H1 (cell line): ENCODE measurements around the gene RHOH. TPM values are rescaled to one million over a fixed set of nuclear protein-coding genes. Genes with fewer than 3 reads are reported as not detected.

Experiments used
- CTCF ChIA-PET: fragments of 300-600 bp; sonication (Branson Sonifier 250); formaldehyde crosslinking; loops from one replicate; lab custom pipeline; 2021; ENCODE audit not compliant: partially characterized antibody; lab: Charles Lee
- POLR2A ChIA-PET: fragments of 300-600 bp; sonication (Branson Sonifier 250); formaldehyde crosslinking; loops from one replicate; lab custom pipeline; 2021; ENCODE audit warnings: inconsistent platforms; ENCODE audit not compliant: partially characterized antibody; lab: Charles Lee
- DNase-seq, 2 experiments: peaks; one replicate each; pipeline versions ENCODE4 v3.0.0 to v3.0.0-alpha.2; 2010 to 2022; ENCODE audit warnings: low spot score in 2 of 2, low read depth in 1 of 2, mixed read lengths in 1 of 2
- FAIRE-seq: peaks from 2 replicates; lab custom pipeline; 2011; peaks lifted over from hg19 to GRCh38; lab: Jason Lieb, UNC
- H2AFZ ChIP-seq: 2 replicates; pipeline ENCODE4 v1.8.1; 2012; ENCODE audit warnings: low read length, inconsistent platforms
- H2AK5ac ChIP-seq: 2 replicates; pipeline ENCODE4 v1.6.1; 2013; ENCODE audit warnings: low read depth, low read length
- H2BK120ac ChIP-seq: replicated peaks from 2 replicates; pipeline ENCODE3; 2013; ENCODE audit warnings: low read depth, low read length, inconsistent platforms
- H2BK12ac ChIP-seq: 2 replicates; pipeline ENCODE4 v1.6.1; 2013; ENCODE audit warnings: low read depth, low read length
- H2BK15ac ChIP-seq: 2 replicates; pipeline ENCODE4 v1.6.1; 2013; ENCODE audit warnings: low read length
- H2BK20ac ChIP-seq: 2 replicates; pipeline ENCODE4 v1.6.1; 2013; ENCODE audit warnings: low read length
- H2BK5ac ChIP-seq: 2 replicates; pipeline ENCODE4 v1.6.1; 2013; ENCODE audit warnings: low read depth, low read length
- H3K14ac ChIP-seq: 2 replicates; pipeline ENCODE4 v1.6.1; 2013; ENCODE audit warnings: inconsistent platforms; ENCODE audit not compliant: insufficient read length
- H3K18ac ChIP-seq: 2 replicates; pipeline ENCODE4 v1.6.1; 2013; ENCODE audit warnings: low read length; ENCODE audit errors: extremely low read depth
- H3K23ac ChIP-seq: 2 replicates; pipeline ENCODE4 v1.6.1; 2013; ENCODE audit warnings: inconsistent platforms; ENCODE audit not compliant: insufficient read length
- H3K23me2 ChIP-seq: 2 replicates; pipeline ENCODE4 v1.6.1; 2013; ENCODE audit warnings: low read depth, low read length
- H3K27ac ChIP-seq: 2 replicates; pipeline ENCODE4 v1.6.1; 2011; ENCODE audit warnings: low read depth, low read length, inconsistent platforms
- H3K27me3 ChIP-seq, 4 experiments: replicated peaks in 1 of 4; 1 replicate in 1 of 4; 2 replicates in 3 of 4; pipeline versions ENCODE4 v1.6.1 to v1.8.1; 2011 to 2013; ENCODE audit warnings: low read length in 3 of 4, mild to moderate bottlenecking in 3 of 4, inconsistent platforms in 2 of 4, mixed read lengths in 2 of 4, moderate library complexity in 1 of 4; ENCODE audit not compliant: control insufficient read depth in 3 of 4, insufficient read depth in 3 of 4; ENCODE audit errors: extremely low read depth in 1 of 4
- H3K36me3 ChIP-seq, 4 experiments: 2 replicates each; pipeline versions ENCODE4 v1.6.1 to v1.8.1; 2011 to 2013; ENCODE audit warnings: mild to moderate bottlenecking in 4 of 4, low read length in 3 of 4, moderate library complexity in 2 of 4, control low read depth in 1 of 4, inconsistent platforms in 1 of 4; ENCODE audit not compliant: insufficient read depth in 4 of 4, control insufficient read depth in 2 of 4
- H3K4ac ChIP-seq: replicated peaks from 2 replicates; pipeline ENCODE3; 2013; ENCODE audit warnings: low read length, low read depth, mixed read lengths, inconsistent platforms; ENCODE audit not compliant: insufficient read length
- H3K4me1 ChIP-seq, 4 experiments: replicated peaks in 1 of 4; 1 replicate in 1 of 4; 2 replicates in 3 of 4; pipeline versions ENCODE4 v1.6.1 to v1.8.1; 2011 to 2013; ENCODE audit warnings: low read length in 3 of 4, inconsistent platforms in 2 of 4, mixed read lengths in 1 of 4; ENCODE audit not compliant: insufficient read depth in 4 of 4, control insufficient read depth in 3 of 4
- H3K4me2 ChIP-seq, 2 experiments: 2 replicates each; pipeline versions ENCODE4 v1.6.1 to v1.8.1; 2011 to 2013; ENCODE audit warnings: low read depth in 2 of 2, low read length in 2 of 2, control low read depth in 1 of 2, inconsistent platforms in 1 of 2, mild to moderate bottlenecking in 1 of 2; ENCODE audit not compliant: insufficient read depth in 1 of 2
- H3K4me3 ChIP-seq, 4 experiments: fragments of 200-600, 300-600 bp in 1 of 4; sonication (generic), shearing (Covaris generic), sonication (Bioruptor Twin) in 1 of 4; 2 replicates each; pipeline versions ENCODE4 v1.5.1 to v1.8.1; 2011 to 2016; ENCODE audit warnings: low read length in 4 of 4, low read depth in 3 of 4, control low read depth in 2 of 4, inconsistent platforms in 2 of 4, mild to moderate bottlenecking in 2 of 4, mixed read lengths in 1 of 4, moderate library complexity in 1 of 4; ENCODE audit not compliant: insufficient read depth in 2 of 4; ENCODE audit errors: extremely low read depth in 1 of 4
- H3K56ac ChIP-seq: replicated peaks from 2 replicates; pipeline ENCODE3; 2013; ENCODE audit warnings: low read depth, mild to moderate bottlenecking, mixed read lengths, low read length, inconsistent platforms; ENCODE audit not compliant: insufficient read length
- H3K79me1 ChIP-seq: 2 replicates; pipeline ENCODE4 v1.6.1; 2013; ENCODE audit warnings: low read depth, low read length, control low read depth
- H3K79me2 ChIP-seq, 2 experiments: 2 replicates each; pipeline versions ENCODE4 v1.6.1 to v1.8.1; 2012 to 2013; ENCODE audit warnings: low read length in 2 of 2, mild to moderate bottlenecking in 2 of 2, inconsistent platforms in 1 of 2; ENCODE audit not compliant: insufficient read depth in 2 of 2, control insufficient read depth in 1 of 2
- H3K9ac ChIP-seq, 4 experiments: replicated peaks in 1 of 4; 1 replicate in 1 of 4; 2 replicates in 3 of 4; pipeline versions ENCODE4 v1.6.1 to v1.8.1; 2011 to 2013; ENCODE audit warnings: low read depth in 3 of 4, low read length in 3 of 4, control low read depth in 2 of 4, mild to moderate bottlenecking in 2 of 4, moderate library complexity in 2 of 4, inconsistent platforms in 1 of 4; ENCODE audit errors: extremely low read depth in 1 of 4
- H3K9me3 ChIP-seq, 2 experiments: 2 replicates each; pipeline versions ENCODE4 v1.6.1 to v1.8.1; 2012 to 2013; ENCODE audit warnings: mild to moderate bottlenecking in 2 of 2, moderate library complexity in 2 of 2, control low read depth in 1 of 2, inconsistent platforms in 1 of 2, low read depth in 1 of 2, low read length in 1 of 2, mixed read lengths in 1 of 2; ENCODE audit not compliant: insufficient read depth in 2 of 2
- H4K20me1 ChIP-seq, 2 experiments: replicated peaks in 1 of 2; 2 replicates each; pipeline versions ENCODE3 to v1.8.1; 2011 to 2013; ENCODE audit warnings: inconsistent platforms in 2 of 2, low read length in 2 of 2, mild to moderate bottlenecking in 1 of 2; ENCODE audit not compliant: insufficient read depth in 2 of 2, control insufficient read depth in 1 of 2
- H4K5ac ChIP-seq: 2 replicates; pipeline ENCODE4 v1.6.1; 2013; ENCODE audit warnings: low read length, low read depth, mixed read lengths, inconsistent platforms; ENCODE audit not compliant: insufficient read length
- H4K8ac ChIP-seq: 2 replicates; pipeline ENCODE4 v1.8.0; 2013; ENCODE audit warnings: mild to moderate bottlenecking, moderate library complexity, low read length, inconsistent platforms; ENCODE audit not compliant: insufficient read depth; ENCODE audit errors: extremely low read depth
- H4K91ac ChIP-seq: replicated peaks from 2 replicates; pipeline ENCODE3; 2013; ENCODE audit warnings: low read length, mixed read lengths, inconsistent platforms; ENCODE audit not compliant: insufficient read length
- MAX ChIP-seq: IDR thresholded peaks from 2 replicates; pipeline ENCODE4 v1.6.1; 2012; ENCODE audit warnings: inconsistent platforms
- WGBS, 2 experiments: shearing (Covaris generic) in 1 of 2; methylation state at CpG; one replicate each; pipeline versions ENCODE4 v1.1.6 to v1.1.7; 2013 to 2015; ENCODE audit warnings: low lambda C conversion rate in 2 of 2, mixed read lengths in 2 of 2, inconsistent platforms in 1 of 2, low coverage in 1 of 2, missing lambda C conversion rate in 1 of 2; ENCODE audit not compliant: insufficient replicate concordance in 2 of 2, insufficient coverage in 1 of 2, insufficient read length in 1 of 2; ENCODE audit errors: extremely low coverage in 1 of 2, missing lambda C conversion rate in 1 of 2; 5-methylcytosine and 5-hydroxymethylcytosine counted together
- polyA plus RNA-seq, 7 experiments: library from polyadenylated mRNA; depleted of rRNA in 3 of 7; stranded (reverse) in 5 of 7; unstranded in 2 of 7; fragments of >200 nt in 5 of 7; fragments of 200-250 nt in 2 of 7; gene quantifications; 1 replicate in 5 of 7; 2 replicates in 1 of 7; 4 replicates in 1 of 7; pipeline versions ENCODE4 v1.2.1 to v1.2.3, GENCODE V29; 2011 to 2013; ENCODE audit warnings: missing spikeins in 2 of 7, mixed read lengths in 2 of 7
- total RNA-seq: library from RNA; stranded (reverse); fragmentation: NEBNext Ultra II Directional; extraction: Animal tissue kit (Norgen Biotek cat#: 25700); gene quantifications from 2 replicates; pipeline ENCODE4 v1.2.1, GENCODE V29; 2021

RHOH gene
- total and polyA plus RNA-seq, 2 of the 8 experiments (the other 6 are each of a cell fraction or from before 2014, with no cell fraction given), result 5.9 to 6.9 TPM

GRCh38 chr4:40253906-40254305 lies 57.1 kb downstream of the RHOH start:
- ChIA-PET CTCF (interaction anchor here (0.8 to 1.2 kb wide), 4 partner anchors 25 to 602 kb away, joined by 4 to 5 read pairs (median 4); no protein-coding TSS in a partner anchor), POLR2A (interaction anchor here (0.5 kb wide), 1 partner anchor 94 kb away, joined by 3 read pairs; no protein-coding TSS in a partner anchor)
- Histone ChIP-seq H3K27me3 (no peaks in the 10 kb centered on the region; a peak in 1 of 7 replicates), H2BK15ac (no peak overlapping the region), H2AK5ac (no peak overlapping the region), H4K8ac (no peak overlapping the region), H2BK5ac (no peak overlapping the region), H3K79me1 (no peaks in the 10 kb centered on the region), H4K5ac (no peak overlapping the region), H4K91ac (no peak overlapping the region), H3K9me3 (no peaks in the 10 kb centered on the region), H3K27ac (no peak overlapping the region), H3K23me2 (no peaks in the 10 kb centered on the region), H2AFZ (no peak overlapping the region; the same call in 1 of the 2 replicates), H3K23ac (no peak overlapping the region), H3K56ac (no peak overlapping the region), H3K14ac (no peak overlapping the region), H3K79me2 (no peaks in the 10 kb centered on the region), H3K18ac (no peak overlapping the region), H4K20me1 (no peaks in the 10 kb centered on the region), H2BK120ac (no peak overlapping the region), H3K4ac (no peak overlapping the region), H3K4me1 (peaks cover 0 to under 1% (median 0%) of the 10 kb centered on the region in 4 experiments; a peak in 1 of 7 replicates), H3K4me3 (no peak overlapping the region), H2BK12ac (no peak overlapping the region), H3K9ac (peak overlapping the region in 1 of 4 experiments; percentile 21; a peak in 1 of 7 replicates), H3K36me3 (no peaks in the 10 kb centered on the region), H2BK20ac (no peak overlapping the region), H3K4me2 (no peak overlapping the region)
- 90% methylated on average over 4 of the region's 4 CpGs; no CpG with 5 or more reads in 1 of the 2 experiments for WGBS, 2 experiments
- TF ChIP-seq MAX, result no peak
- FAIRE-seq, result no peak
- no peak for DNase-seq
